K562 (cell line): ENCODE results near the gene LBH. TPM values are rescaled to one million over a fixed set of nuclear protein-coding genes. Genes with fewer than 3 reads are reported as not detected.

Experiments
- ATAC-seq: fragments of 200-7000 bp; cut with Tn5 transposase; 3 replicates; pipeline ENCODE4 v1.9.1; 2020; ENCODE audit warnings: moderate library complexity
- BruUV-seq: library from RNA; stranded (reverse); fragments of 400-500 nt; replicated peaks from 2 replicates; lab custom pipeline; 2021; lab: Mats Ljungman, UMichigan
- CTCF ChIA-PET: fragments of 300-600 bp; formaldehyde crosslinking; extraction: SDS; loops from one replicate; lab custom pipeline; 2021; ENCODE audit warnings: low intra/inter-chr PET ratio; lab: Yijun Ruan, JAX
- POLR2A ChIA-PET: fragments of 300-600, 350-650 bp; sonication (Branson Sonifier 250); formaldehyde crosslinking; extraction: SDS; loops from one replicate; lab custom pipeline; 2021; ENCODE audit warnings: antibody characterized with exemption, inconsistent platforms; lab: Yijun Ruan, JAX
- DNase-seq, 4 experiments: peaks; one replicate each; pipeline versions ENCODE4 v3.0.0 to v3.0.0-alpha.2; 2011 to 2018; ENCODE audit warnings: low spot score in 3 of 4, mixed read lengths in 3 of 4; ENCODE audit errors: extremely low read depth in 1 of 4
- FAIRE-seq: peaks from 2 replicates; lab custom pipeline; 2011; peaks lifted over from hg19 to GRCh38; lab: Jason Lieb, UNC
- H2AFZ ChIP-seq: 2 replicates; pipeline ENCODE4 v1.6.0; 2011; ENCODE audit warnings: low read depth, low read length, control low read depth, inconsistent platforms
- H3K27ac ChIP-seq: fragments of 200-600 bp; 3 replicates; pipeline ENCODE4 v1.8.0; 2011; ENCODE audit warnings: low read depth, mild to moderate bottlenecking, control low read depth, inconsistent platforms, low read length, moderate library complexity, mixed read lengths; ENCODE audit errors: extremely low read depth
- H3K27me3 ChIP-seq, 2 experiments: fragments of 300-600 bp in 1 of 2; 2 replicates in 1 of 2; 3 replicates in 1 of 2; pipeline versions ENCODE4 v1.6.0 to v1.8.0; 2011; ENCODE audit warnings: inconsistent platforms in 2 of 2, low read length in 2 of 2, mild to moderate bottlenecking in 1 of 2, mixed read lengths in 1 of 2, moderate library complexity in 1 of 2; ENCODE audit not compliant: control insufficient read depth in 2 of 2, insufficient read depth in 2 of 2
- H3K36me3 ChIP-seq: fragments of 300-600 bp; 3 replicates; pipeline ENCODE4 v1.8.0; 2011; ENCODE audit warnings: mild to moderate bottlenecking, low read length, inconsistent platforms; ENCODE audit not compliant: control insufficient read depth, insufficient read depth
- H3K4me1 ChIP-seq, 2 experiments: fragments of 200-600 bp in 1 of 2; replicated peaks in 1 of 2; 2 replicates in 1 of 2; 3 replicates in 1 of 2; pipeline versions ENCODE4 v1.5.1 to v1.8.0; 2011; ENCODE audit warnings: inconsistent platforms in 2 of 2, low read length in 2 of 2, mild to moderate bottlenecking in 1 of 2, mixed read lengths in 1 of 2, moderate library complexity in 1 of 2; ENCODE audit not compliant: control insufficient read depth in 2 of 2, insufficient read depth in 2 of 2
- H3K4me2 ChIP-seq: 2 replicates; pipeline ENCODE4 v1.6.1; 2011; ENCODE audit warnings: low read length, control low read depth, inconsistent platforms, mixed read lengths; ENCODE audit not compliant: insufficient read depth
- H3K4me3 ChIP-seq: fragments of 200-600 bp; sonication (generic), shearing (Covaris generic); 2 replicates; pipeline ENCODE4 v1.5.1; 2016; ENCODE audit warnings: control low read depth, inconsistent platforms
- H3K79me2 ChIP-seq: fragments of 200-600 bp; 3 replicates; pipeline ENCODE4 v1.8.0; 2011; ENCODE audit warnings: low read length, inconsistent platforms; ENCODE audit not compliant: control insufficient read depth, insufficient read depth
- H3K9ac ChIP-seq, 2 experiments: 2 replicates each; pipeline versions ENCODE4 v1.6.0 to v1.6.1; 2011; ENCODE audit warnings: low read depth in 2 of 2, low read length in 2 of 2, control low read depth in 1 of 2, inconsistent platforms in 1 of 2, mild to moderate bottlenecking in 1 of 2, mixed read lengths in 1 of 2; ENCODE audit not compliant: insufficient read depth in 1 of 2
- H3K9me1 ChIP-seq: one replicate; pipeline ENCODE4 v1.6.0; 2011; ENCODE audit warnings: inconsistent platforms, mild to moderate bottlenecking, low read length, moderate library complexity; ENCODE audit not compliant: control insufficient read depth, insufficient read depth
- H3K9me3 ChIP-seq: replicated peaks from 2 replicates; pipeline ENCODE4 v1.5.1; 2011; ENCODE audit warnings: low read depth, low read length, inconsistent platforms; ENCODE audit not compliant: control insufficient read depth, insufficient read depth
- H4K20me1 ChIP-seq: replicated peaks from 2 replicates; pipeline ENCODE4 v1.6.1; 2011; ENCODE audit warnings: low read length, inconsistent platforms, mixed read lengths; ENCODE audit not compliant: control insufficient read depth, insufficient read depth
- CCAR2 ChIP-seq: fragments of 200-400 bp; formaldehyde crosslinking; IDR thresholded peaks from 2 replicates; pipeline ENCODE4 v1.6.1; 2017; ENCODE audit warnings: mild to moderate bottlenecking, low read depth, low read length
- CHD2 ChIP-seq: IDR thresholded peaks from 2 replicates; pipeline ENCODE4 v1.6.1; 2011; ENCODE audit warnings: low read depth, low read length
- CXXC5 ChIP-seq: fragments of 250-450 bp; sonication (Bioruptor Pico); IDR thresholded peaks from 2 replicates; pipeline ENCODE4 v1.8.0; 2022; ENCODE audit warnings: inconsistent platforms, mild to moderate bottlenecking, moderate library complexity
- EHMT2 ChIP-seq: fragments of 450-650 bp; IDR thresholded peaks from 2 replicates; pipeline ENCODE4 v1.6.1; 2018; ENCODE audit warnings: antibody characterized with exemption
- ILK ChIP-seq: fragments of 450-650 bp; IDR thresholded peaks from 2 replicates; pipeline ENCODE4 v1.6.1; 2016; ENCODE audit warnings: missing genetic modification characterization, low read depth, mild to moderate bottlenecking, missing compliant biosample characterization, moderate library complexity, borderline replicate concordance
- MCM3 ChIP-seq: fragments of 450-650 bp; IDR thresholded peaks from 2 replicates; pipeline ENCODE4 v1.6.1; 2016
- MIER1 ChIP-seq: fragments of 450-650 bp; IDR thresholded peaks from 2 replicates; pipeline ENCODE4 v1.6.1; 2016; ENCODE audit warnings: antibody characterized with exemption, mild to moderate bottlenecking, low read depth
- NFATC3 ChIP-seq: fragments of 450-650 bp; IDR thresholded peaks from 2 replicates; pipeline ENCODE4 v1.6.1; 2017; ENCODE audit warnings: mild to moderate bottlenecking
- PCBP1 ChIP-seq: fragments of 200-400 bp; formaldehyde crosslinking; IDR thresholded peaks from 2 replicates; pipeline ENCODE4 v1.6.1; 2018; ENCODE audit warnings: mild to moderate bottlenecking, low read depth, low read length; ENCODE audit not compliant: poor library complexity, severe bottlenecking
- SMAD3 ChIP-seq: fragments of 450-650 bp; formaldehyde crosslinking; conservative IDR thresholded peaks from 2 replicates; pipeline ENCODE4 v1.4.0; 2020; ENCODE audit warnings: mild to moderate bottlenecking
- SNRNP70 ChIP-seq: fragments of 200-400 bp; formaldehyde crosslinking; optimal IDR thresholded peaks from 2 replicates; pipeline ENCODE3; 2017; ENCODE audit warnings: low read depth, low read length
- TRIM25 ChIP-seq: fragments of 450-650 bp; IDR thresholded peaks from 2 replicates; pipeline ENCODE4 v1.7.0; 2016; ENCODE audit warnings: borderline replicate concordance
- USF2 ChIP-seq: sonication (generic); formaldehyde crosslinking; IDR thresholded peaks from 2 replicates; pipeline ENCODE4 v1.5.0; 2020; ENCODE audit warnings: missing genetic modification reagents
- ZNF140 ChIP-seq: fragments of 250-450 bp; sonication (Bioruptor Pico); IDR thresholded peaks from 2 replicates; pipeline ENCODE4 v1.8.0; 2021; ENCODE audit warnings: moderate library complexity, mild to moderate bottlenecking, inconsistent platforms
- ZNF57 ChIP-seq: fragments of 450-650 bp; formaldehyde crosslinking; IDR thresholded peaks from 2 replicates; pipeline ENCODE4 v1.4.0; 2020; ENCODE audit warnings: mild to moderate bottlenecking, moderate library complexity
- ZNF764 ChIP-seq: fragments of 250-450 bp; sonication (Bioruptor Pico); IDR thresholded peaks from 2 replicates; pipeline ENCODE4 v1.4.0; 2020; ENCODE audit warnings: low read depth, mild to moderate bottlenecking, moderate library complexity
- in situ Hi-C: fragments of 300-500 bp; cut with MboI; formaldehyde crosslinking; loops from 4 replicates; pipeline ENCODE4 v1.15.0; 2018; ENCODE audit warnings: inconsistent platforms, mixed read lengths
- intact Hi-C: fragments of 100-400 bp; cut with micrococcal nuclease; formaldehyde crosslinking; loops from 2 replicates; pipeline ENCODE4 v1.14.2; 2022
- polyA plus RNA-seq, 8 experiments: library from polyadenylated mRNA; depleted of rRNA in 4 of 8; stranded (reverse) in 5 of 8; unstranded in 3 of 8; fragments of >200 nt; fragmentation: Nextera tagmentation in 2 of 8; fragmentation: Illumina TruSeq in 1 of 8; extraction: Ambion mirVana in 2 of 8; extraction: Trizol in 1 of 8; gene quantifications; 2 replicates each; pipeline versions ENCODE4 v1.2.1 to v1.2.3, GENCODE V29; 2011 to 2014; ENCODE audit warnings: inconsistent platforms in 1 of 8, missing spikeins in 1 of 8
- total RNA-seq, 7 experiments: library from RNA; depleted of rRNA in 6 of 7; stranded (reverse); fragments of >200 nt in 6 of 7; fragmentation: Illumina TruSeq in 2 of 7; extraction: Trizol in 2 of 7; gene quantifications; 2 replicates each; pipeline versions ENCODE4 v1.2.1 to v1.2.3, GENCODE V29; 2011 to 2021; ENCODE audit warnings: low replicate concordance in 1 of 7

The LBH gene
- total and polyA plus RNA-seq, 9 of the 15 experiments (the other 6 are each of a cell fraction or from before 2014, with no cell fraction given): 3.1 to 13.4 (median 7.4) TPM

GRCh38 chr2:30303095-30303494, 71.8 kb downstream of the LBH start (continued):
- TF ChIP-seq ILK (tag) (no peak), ZNF57 (CRISPR knock-in tag) (no peak), USF2 (CRISPR knock-in tag) (no peak), CHD2 (no peak), CXXC5 (CRISPR knock-in tag) (no peak), CCAR2 (no peak), MCM3 (0 out of 2 replicates have a peak, but pooled peaks have one; percentile 40), ZNF764 (CRISPR knock-in tag) (no peak), MIER1 (no peak)
- TF ChIP-seq, all 486 proteins: peak for 2

GRCh38 chr2:30305235-30305634, 73.9 kb downstream of the LBH start:
- POLR2A ChIA-PET: interaction anchor here (0.7 to 0.9 kb wide), 2 partner anchors 8 to 9 kb away, joined by 3 read pairs; no protein-coding TSS in a partner anchor
- in situ Hi-C loops: no loop called here

More at GRCh38 chr2:30305235-30305634, 73.9 kb downstream of the LBH start:
- Histone ChIP-seq H3K9me1 (peaks cover 2% of the 10 kb centered on the region), H4K20me1 (no peaks in the 10 kb centered on the region), H2AFZ (no peak overlapping the region), H3K4me2 (no peak overlapping the region), H3K27ac (no peak overlapping the region), H3K9me3 (no peaks in the 10 kb centered on the region), H3K79me2 (no peaks in the 10 kb centered on the region), H3K36me3 (no peaks in the 10 kb centered on the region), H3K27me3 (no peaks in the 10 kb centered on the region; a peak in 1 of 5 replicates), H3K4me1 (peaks cover 2 to 16% of the 10 kb centered on the region in 2 experiments; a peak in 4 of 5 replicates), H3K9ac (no peak overlapping the region), H3K4me3 (no peak overlapping the region)
- FAIRE-seq (no peak), ATAC-seq (no peak), DNase-seq (no peak)
- CTCF ChIA-PET: no interaction called here
- BruUV-seq: no TSS peak
- no peak for TF ChIP-seq EHMT2
- TF ChIP-seq NFATC3: no peak
- TF ChIP-seq PCBP1: no peak
- no peak for TF ChIP-seq TRIM25
- no peak for TF ChIP-seq SNRNP70
- TF ChIP-seq ZNF140 (CRISPR knock-in tag): no peak
- no peak for TF ChIP-seq SMAD3 (CRISPR knock-in tag)
- intact Hi-C loops: no loop called here
